ENCODE measurements around the gene TAL2. TPM values are rescaled to one million over a fixed set of nuclear protein-coding genes. Genes with fewer than 3 reads are reported as not detected.

TAL2 gene
- total RNA-seq, 1 donor from 2014 or later = not detected

DNA sequence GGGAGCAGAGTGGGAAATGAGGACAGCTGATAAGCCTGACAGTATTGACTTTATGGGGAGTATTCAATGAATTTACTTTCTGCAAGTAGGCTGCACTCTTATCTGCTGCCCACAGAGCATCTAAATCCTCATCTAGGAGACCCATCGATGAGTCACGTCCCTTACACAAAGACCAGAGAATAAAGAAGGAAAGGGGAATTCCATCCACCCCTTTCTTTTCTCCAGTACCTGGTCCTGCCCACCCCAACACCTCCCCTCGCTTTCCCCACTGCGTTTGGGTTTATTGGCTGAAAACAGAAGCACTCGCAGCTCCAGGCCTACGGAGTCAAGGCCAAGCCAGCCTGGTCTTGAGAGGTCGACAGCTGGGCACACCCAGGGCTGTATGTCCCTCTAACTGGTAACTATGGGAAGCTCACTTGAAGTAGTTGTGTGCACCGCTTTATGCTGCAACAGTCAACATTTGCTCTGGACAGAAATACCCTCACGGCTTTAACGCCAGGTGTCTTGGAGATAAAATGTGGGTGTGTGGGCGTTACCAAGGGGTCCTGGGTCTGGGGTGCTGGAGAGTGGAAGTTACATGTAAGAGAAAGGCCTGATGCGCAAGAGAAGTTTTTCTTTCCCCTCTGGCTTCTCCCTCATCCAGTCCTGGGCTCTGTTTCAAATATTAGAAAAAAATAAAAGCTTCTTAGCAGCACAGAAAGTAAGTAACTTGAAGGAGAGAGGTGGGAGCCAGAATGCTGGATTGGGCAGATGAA is 14.5 kb upstream of the TAL2 start:
- H3K36me3 ChIP-seq (ENCODE audit: control insufficient read depth, insufficient read depth, low read length) = no peaks in the 10 kb centered on the region
- TF ChIP-seq, protein P1, sequence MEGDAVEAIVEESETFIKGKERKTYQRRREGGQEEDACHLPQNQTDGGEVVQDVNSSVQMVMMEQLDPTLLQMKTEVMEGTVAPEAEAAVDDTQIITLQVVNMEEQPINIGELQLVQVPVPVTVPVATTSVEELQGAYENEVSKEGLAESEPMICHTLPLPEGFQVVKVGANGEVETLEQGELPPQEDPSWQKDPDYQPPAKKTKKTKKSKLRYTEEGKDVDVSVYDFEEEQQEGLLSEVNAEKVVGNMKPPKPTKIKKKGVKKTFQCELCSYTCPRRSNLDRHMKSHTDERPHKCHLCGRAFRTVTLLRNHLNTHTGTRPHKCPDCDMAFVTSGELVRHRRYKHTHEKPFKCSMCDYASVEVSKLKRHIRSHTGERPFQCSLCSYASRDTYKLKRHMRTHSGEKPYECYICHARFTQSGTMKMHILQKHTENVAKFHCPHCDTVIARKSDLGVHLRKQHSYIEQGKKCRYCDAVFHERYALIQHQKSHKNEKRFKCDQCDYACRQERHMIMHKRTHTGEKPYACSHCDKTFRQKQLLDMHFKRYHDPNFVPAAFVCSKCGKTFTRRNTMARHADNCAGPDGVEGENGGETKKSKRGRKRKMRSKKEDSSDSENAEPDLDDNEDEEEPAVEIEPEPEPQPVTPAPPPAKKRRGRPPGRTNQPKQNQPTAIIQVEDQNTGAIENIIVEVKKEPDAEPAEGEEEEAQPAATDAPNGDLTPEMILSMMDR (IDR thresholded peaks at IDR 0.05; ENCODE audit: insufficient read depth, low read length, severe bottlenecking) = no peak
- H3K27me3 ChIP-seq (ENCODE audit: control insufficient read depth, insufficient read depth, low read length) = no peaks in the 10 kb centered on the region
- H3K4me3 ChIP-seq (ENCODE audit: low read depth, low read length) = no peak overlapping the region
- FAIRE-seq (peak; percentile 36), DNase-seq (ENCODE audit: low read depth) (peak; percentile 29)

DNA sequence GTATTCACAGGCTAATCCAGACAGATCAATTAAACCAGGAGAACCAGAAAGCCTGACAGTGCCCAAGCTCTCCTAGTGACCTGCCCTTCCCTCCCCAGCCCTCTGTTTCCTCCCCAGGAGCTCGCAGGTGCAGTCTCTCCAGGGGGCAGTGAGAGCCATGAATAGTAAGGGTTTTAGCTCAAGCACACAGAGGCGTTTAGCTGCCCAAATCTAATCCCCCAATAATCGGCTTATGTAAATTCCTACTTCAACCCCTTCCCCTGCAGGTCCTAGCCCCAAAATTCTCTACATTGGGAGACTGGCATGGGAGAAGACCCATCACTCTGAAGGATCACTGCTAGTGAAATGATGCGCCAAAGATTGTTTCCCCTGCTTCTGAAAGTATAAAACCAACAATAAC is 10.5 kb upstream of the TAL2 start:
- FAIRE-seq (no peak), DNase-seq (ENCODE audit: low read depth) (no peak)
- no peak overlapping the region for H3K4me3 ChIP-seq (ENCODE audit: low read depth, low read length)
- TF ChIP-seq, protein P1 (IDR thresholded peaks at IDR 0.05; ENCODE audit: insufficient read depth, low read length, severe bottlenecking) = no peak
- H3K27me3 ChIP-seq (ENCODE audit: control insufficient read depth, insufficient read depth, low read length) = peaks cover 2% of the 10 kb centered on the region
- H3K36me3 ChIP-seq (ENCODE audit: control insufficient read depth, insufficient read depth, low read length) = no peaks in the 10 kb centered on the region

DNA sequence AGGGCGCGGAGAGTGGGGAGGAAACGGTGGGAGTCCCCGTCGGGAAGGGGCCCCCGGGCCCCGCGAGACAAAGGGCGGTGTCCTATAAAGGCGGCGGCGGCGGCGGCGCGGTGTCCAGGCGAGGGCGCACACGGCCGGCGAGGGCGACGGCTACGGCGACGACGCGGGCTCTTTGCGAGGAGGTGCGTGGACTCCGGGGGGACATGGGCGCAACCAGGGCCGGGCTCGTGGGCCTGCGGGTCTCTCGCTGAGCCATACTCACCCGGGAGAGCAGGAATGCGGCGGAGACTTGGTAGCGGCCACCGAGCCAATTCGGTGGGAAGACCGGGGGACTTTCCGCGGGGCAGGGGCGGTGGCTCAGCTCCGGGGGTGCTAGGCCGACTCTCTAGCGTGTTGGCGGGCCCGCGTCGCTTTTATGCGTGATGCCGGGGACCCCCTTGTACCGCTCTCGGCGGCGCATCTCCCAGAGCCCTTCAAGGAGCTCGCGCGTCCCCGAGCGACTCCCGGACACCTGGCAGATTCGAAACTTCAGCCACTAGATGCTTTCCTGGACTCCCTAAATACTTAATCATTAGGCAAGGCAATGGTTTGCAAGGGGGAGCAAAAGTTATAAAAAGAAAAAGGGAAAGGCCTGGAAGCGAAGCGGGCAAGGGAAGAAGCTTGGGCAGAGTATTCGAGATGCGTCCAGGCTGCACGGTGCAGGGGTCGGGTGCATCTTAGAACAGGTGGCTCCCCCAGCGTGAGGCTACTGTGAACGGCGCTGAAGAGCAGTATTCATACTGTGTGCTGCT is 5.9 kb upstream of the TAL2 start:
- DNase-seq (ENCODE audit: low read depth) = no peak
- no peak for FAIRE-seq
- Histone ChIP-seq H3K36me3 (ENCODE audit: control insufficient read depth, insufficient read depth, low read length) (no peaks in the 10 kb centered on the region), H3K4me3 (ENCODE audit: low read depth, low read length) (peak overlapping the region; percentile 40), H3K27me3 (ENCODE audit: control insufficient read depth, insufficient read depth, low read length) (peaks cover 6% of the 10 kb centered on the region)
- TF ChIP-seq, protein P1 (IDR thresholded peaks at IDR 0.05; ENCODE audit: insufficient read depth, low read length, severe bottlenecking) = peak; percentile 17

DNA sequence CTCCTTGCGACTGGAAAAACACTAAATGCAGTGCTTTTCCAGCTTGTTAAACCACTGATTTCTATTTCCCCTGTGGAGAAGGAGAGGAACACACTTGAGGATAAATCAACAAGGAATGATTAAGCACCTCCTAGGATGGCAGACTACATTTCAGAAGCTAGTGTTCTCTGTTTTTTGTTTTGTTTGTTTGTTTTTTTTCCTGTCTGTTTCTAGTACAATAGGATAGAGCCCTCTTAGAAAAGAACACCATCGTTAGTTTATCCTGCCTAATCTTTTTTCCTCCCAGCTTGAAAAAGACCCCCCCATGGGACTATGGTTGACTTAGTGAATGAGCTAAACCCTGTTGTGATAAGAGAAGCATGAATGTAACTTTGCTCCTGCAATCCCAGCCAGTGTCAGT is 3.9 kb upstream of the TAL2 start:
- Histone ChIP-seq H3K4me3 (ENCODE audit: low read depth, low read length) (no peak overlapping the region), H3K27me3 (ENCODE audit: control insufficient read depth, insufficient read depth, low read length) (peaks cover 6% of the 10 kb centered on the region), H3K36me3 (ENCODE audit: control insufficient read depth, insufficient read depth, low read length) (no peaks in the 10 kb centered on the region)
- DNase-seq (ENCODE audit: low read depth) (no peak), FAIRE-seq (no peak)
- TF ChIP-seq, protein P1 (IDR thresholded peaks at IDR 0.05; ENCODE audit: insufficient read depth, low read length, severe bottlenecking) = no peak

DNA sequence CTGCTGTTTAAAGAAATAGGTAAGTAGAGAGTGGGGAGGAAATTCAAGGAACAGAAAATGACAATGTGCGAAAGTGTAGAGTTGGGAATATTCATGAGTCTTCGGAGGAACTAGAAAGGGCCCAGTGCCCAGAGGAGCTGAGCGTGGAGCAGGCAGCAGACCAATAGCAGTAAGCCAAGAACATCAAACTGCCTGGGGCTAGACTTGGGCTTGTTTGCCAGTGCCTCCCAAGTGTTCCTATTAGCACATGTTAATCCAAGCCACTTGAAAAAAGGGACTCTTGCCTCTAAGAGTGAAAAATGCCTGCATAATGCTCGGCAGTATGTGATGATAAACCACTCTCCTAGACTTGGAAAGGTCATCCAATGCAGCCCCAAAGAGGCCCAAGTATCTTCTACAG is 1.2 kb upstream of the TAL2 start:
- H3K36me3 ChIP-seq (ENCODE audit: control insufficient read depth, insufficient read depth, low read length) = no peaks in the 10 kb centered on the region
- TF ChIP-seq, protein P1 (IDR thresholded peaks at IDR 0.05; ENCODE audit: insufficient read depth, low read length, severe bottlenecking) = no peak
- H3K27me3 ChIP-seq (ENCODE audit: control insufficient read depth, insufficient read depth, low read length) = peaks cover 3% of the 10 kb centered on the region
- DNase-seq (ENCODE audit: low read depth) (no peak), FAIRE-seq (no peak)
- H3K4me3 ChIP-seq (ENCODE audit: low read depth, low read length) = no peak overlapping the region

Measured in bronchial epithelial cell (primary cell).